Ectodermal cell (in vitro differentiated cells): ENCODE data around the gene MB21D2.

Source experiments
- H3K27ac ChIP-seq: 2 replicates; pipeline ENCODE4 v1.7.0; 2013; ENCODE audit warnings: mild to moderate bottlenecking, low read depth, low read length; ENCODE audit not compliant: insufficient read depth, poor library complexity, severe bottlenecking
- H3K27me3 ChIP-seq: 2 replicates; pipeline ENCODE4 v1.7.0; 2013; ENCODE audit warnings: mild to moderate bottlenecking, low read length; ENCODE audit not compliant: insufficient read depth, control insufficient read depth, poor library complexity, severe bottlenecking
- H3K36me3 ChIP-seq: one replicate; pipeline ENCODE4 v1.7.0; 2013; ENCODE audit warnings: low read length; ENCODE audit not compliant: control insufficient read depth, insufficient read depth
- H3K4me1 ChIP-seq: one replicate; pipeline ENCODE4 v1.7.0; 2013; ENCODE audit warnings: low read length; ENCODE audit not compliant: control insufficient read depth, insufficient read depth
- H3K4me3 ChIP-seq: 2 replicates; pipeline ENCODE4 v1.7.0; 2013; ENCODE audit warnings: low read depth, low read length, control low read depth; ENCODE audit not compliant: insufficient read depth
- H3K9me3 ChIP-seq: 2 replicates; pipeline ENCODE4 v1.7.0; 2013; ENCODE audit warnings: mild to moderate bottlenecking, low read length, moderate library complexity; ENCODE audit not compliant: control insufficient read depth
- WGBS, 2 experiments: methylation state at CpG; one replicate each; pipeline ENCODE4 v1.1.7; 2013; ENCODE audit warnings: missing lambda C conversion rate in 2 of 2; 5-methylcytosine and 5-hydroxymethylcytosine counted together

Gene MB21D2

DNA sequence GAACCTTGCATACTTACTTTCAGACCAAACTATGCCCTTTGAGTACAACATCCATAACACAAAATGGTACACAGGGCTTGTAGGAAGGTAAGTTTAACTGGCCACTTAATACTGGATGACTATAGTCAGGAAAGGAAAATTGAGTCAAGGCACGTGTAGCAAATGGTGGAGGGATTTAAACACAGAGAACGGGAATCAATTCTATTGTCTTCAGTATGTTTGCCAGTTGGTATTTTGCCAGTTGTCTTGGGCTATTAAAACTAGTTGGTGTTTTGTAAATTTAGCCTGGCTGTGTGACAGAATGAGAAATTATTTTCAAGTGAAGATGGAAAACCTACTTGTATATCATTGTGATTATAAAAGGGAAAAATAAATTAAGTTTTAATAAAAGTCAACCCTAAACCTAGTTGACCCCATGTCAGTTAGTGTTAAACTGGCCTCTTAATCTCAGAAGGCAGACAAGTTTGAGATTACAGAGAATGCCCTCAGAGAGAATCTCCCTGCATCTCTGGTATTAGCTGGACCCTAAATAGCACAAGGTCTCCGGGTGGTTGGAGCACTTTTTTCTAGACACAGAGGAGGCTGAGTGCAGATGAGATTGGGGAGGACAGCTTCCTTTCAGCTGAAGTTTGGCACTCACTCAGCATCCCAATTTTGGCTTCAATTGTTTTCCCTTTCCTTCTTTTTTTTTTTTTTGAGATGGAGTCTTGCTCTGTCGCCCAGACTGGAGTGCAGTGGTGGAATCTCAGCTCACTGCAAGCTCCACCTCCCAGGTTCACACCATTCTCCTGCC lies 91.2 kb downstream of the MB21D2 start:
- no peaks in the 10 kb centered on the region for H3K27me3 ChIP-seq
- H3K4me3 ChIP-seq: no peak overlapping the region
- H3K9me3 ChIP-seq: no peaks in the 10 kb centered on the region
- 91 to 94% methylated on average over 4 of the region's 4 CpGs for WGBS, 2 experiments
- no peaks in the 10 kb centered on the region for H3K36me3 ChIP-seq
- no peak overlapping the region for H3K27ac ChIP-seq
- no peaks in the 10 kb centered on the region for H3K4me1 ChIP-seq

DNA sequence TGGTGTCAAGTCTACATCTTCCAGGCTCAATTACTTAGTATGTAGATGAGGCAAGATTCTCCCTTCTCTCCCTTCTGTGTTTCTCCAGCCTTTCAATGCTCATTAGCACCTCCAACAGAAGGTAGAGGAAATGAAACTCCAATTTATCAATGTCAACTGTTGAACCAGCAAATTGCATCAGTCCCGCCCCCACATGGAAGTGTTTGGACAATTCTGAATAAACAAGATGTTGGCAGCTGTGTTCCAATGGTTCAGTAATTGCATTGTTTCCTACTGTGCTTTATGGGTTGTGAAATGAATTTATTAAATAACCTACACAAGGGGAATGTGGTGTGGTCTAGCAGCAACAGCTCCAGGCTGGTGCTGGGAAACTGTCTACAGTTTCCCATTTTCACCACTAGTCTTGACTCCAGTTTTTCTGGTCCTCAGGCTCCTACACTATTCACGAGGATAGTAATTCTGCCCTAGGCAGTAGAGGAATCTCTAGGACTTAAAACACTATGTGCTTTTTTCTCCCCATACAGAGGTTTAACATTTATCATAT lies 91.9 kb downstream of the MB21D2 start:
- Histone ChIP-seq H3K4me1 (no peaks in the 10 kb centered on the region), H3K27ac (no peak overlapping the region), H3K27me3 (no peaks in the 10 kb centered on the region), H3K9me3 (no peaks in the 10 kb centered on the region), H3K36me3 (no peaks in the 10 kb centered on the region), H3K4me3 (no peak overlapping the region)
- WGBS, 2 experiments: 86 to 96% methylated on average over 2 of the region's 2 CpGs

DNA sequence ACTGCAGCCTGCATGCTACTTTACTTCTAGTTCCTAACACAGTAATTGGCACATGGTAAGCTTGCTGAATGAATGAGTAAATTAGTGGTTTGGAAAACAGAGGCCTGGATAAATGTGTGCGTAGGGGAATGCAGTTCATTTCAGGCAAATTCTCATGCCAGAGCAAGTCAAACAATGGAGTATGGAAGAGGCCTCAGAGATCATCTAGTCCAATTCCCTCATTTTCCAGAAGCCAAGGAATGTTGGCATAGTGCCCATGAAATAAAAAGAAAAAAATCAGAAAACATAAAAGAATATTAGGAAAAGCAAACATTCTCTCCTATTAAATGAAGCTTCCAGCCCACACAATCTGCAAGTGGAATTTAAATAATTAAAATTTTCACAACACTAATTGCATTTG lies 92.4 kb downstream of the MB21D2 start:
- Histone ChIP-seq H3K27ac (no peak overlapping the region), H3K27me3 (no peaks in the 10 kb centered on the region), H3K36me3 (no peaks in the 10 kb centered on the region), H3K4me3 (no peak overlapping the region), H3K4me1 (no peaks in the 10 kb centered on the region), H3K9me3 (no peaks in the 10 kb centered on the region)
- 96 to 98% methylated on average over 1 of the region's 1 CpG for WGBS, 2 experiments

DNA sequence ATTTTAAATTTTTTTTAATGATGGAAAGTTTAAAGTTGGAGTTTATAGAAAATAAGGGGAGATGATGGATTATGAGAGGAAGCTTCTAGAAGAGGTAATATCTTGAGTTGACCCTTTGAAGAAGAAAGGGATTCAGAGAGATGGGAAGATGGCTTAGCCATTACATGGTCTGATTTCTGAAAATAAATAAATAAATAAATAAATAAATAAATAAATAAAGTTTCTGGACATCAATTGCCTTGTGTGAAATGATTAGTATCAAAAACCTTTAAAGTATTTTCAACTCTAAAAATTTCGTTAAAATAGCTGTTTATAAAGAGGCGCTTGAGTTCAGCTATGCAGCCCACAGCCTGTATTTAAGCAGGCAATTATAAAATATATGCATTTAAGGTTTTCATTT lies 93.3 kb downstream of the MB21D2 start:
- Histone ChIP-seq H3K9me3 (no peaks in the 10 kb centered on the region), H3K4me1 (no peaks in the 10 kb centered on the region), H3K27me3 (no peaks in the 10 kb centered on the region), H3K27ac (no peak overlapping the region), H3K4me3 (no peak overlapping the region), H3K36me3 (no peaks in the 10 kb centered on the region)
- 94 to 100% methylated on average over 2 of the region's 2 CpGs for WGBS, 2 experiments

DNA sequence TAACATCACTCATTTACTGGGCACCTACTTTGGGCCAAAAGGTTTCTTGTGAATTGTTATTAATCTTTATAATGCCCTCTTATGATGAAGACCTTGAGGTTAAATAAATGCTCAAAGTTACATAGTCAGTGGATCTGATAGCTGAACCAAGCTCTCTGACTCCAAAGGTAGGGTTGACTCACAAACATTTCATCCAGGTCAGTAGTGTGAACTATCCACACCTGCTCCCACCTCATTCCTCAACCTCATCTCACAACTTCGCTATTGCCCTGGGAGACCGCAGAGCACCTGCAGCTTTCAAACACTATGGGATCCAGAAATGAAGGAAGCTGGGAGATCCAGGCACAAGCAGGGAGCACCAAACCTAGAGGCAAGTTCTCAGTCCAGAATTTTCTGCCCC lies 96.5 kb downstream of the MB21D2 start:
- Histone ChIP-seq H3K4me1 (no peaks in the 10 kb centered on the region), H3K4me3 (no peak overlapping the region), H3K9me3 (no peaks in the 10 kb centered on the region), H3K27ac (no peak overlapping the region), H3K27me3 (no peaks in the 10 kb centered on the region), H3K36me3 (no peaks in the 10 kb centered on the region)
- 91 to 98% methylated on average over 2 of the region's 2 CpGs for WGBS, 2 experiments

DNA sequence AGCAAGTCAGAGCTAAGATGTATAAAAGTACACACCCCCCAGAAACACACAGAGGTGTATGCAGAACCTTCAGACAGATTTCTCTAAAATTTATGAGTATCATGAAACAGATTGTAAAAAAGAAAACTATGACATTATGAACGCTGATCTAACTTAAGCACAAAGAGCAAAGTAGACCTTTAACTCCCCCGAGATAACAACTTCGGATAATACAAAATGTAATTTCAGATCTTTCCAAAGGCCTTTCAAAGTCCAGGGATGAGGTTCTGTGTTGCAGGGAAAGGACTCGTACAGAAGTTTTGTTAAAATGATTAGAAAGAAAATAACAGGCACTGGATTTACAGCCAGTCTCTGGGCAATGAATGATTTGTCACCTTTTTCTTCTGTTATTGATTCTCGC lies 97.5 kb downstream of the MB21D2 start:
- WGBS, 2 experiments: 95 to 97% methylated on average over 5 of the region's 5 CpGs
- Histone ChIP-seq H3K27ac (no peak overlapping the region), H3K4me1 (no peaks in the 10 kb centered on the region), H3K4me3 (no peak overlapping the region), H3K9me3 (no peaks in the 10 kb centered on the region), H3K36me3 (no peaks in the 10 kb centered on the region), H3K27me3 (no peaks in the 10 kb centered on the region)

DNA sequence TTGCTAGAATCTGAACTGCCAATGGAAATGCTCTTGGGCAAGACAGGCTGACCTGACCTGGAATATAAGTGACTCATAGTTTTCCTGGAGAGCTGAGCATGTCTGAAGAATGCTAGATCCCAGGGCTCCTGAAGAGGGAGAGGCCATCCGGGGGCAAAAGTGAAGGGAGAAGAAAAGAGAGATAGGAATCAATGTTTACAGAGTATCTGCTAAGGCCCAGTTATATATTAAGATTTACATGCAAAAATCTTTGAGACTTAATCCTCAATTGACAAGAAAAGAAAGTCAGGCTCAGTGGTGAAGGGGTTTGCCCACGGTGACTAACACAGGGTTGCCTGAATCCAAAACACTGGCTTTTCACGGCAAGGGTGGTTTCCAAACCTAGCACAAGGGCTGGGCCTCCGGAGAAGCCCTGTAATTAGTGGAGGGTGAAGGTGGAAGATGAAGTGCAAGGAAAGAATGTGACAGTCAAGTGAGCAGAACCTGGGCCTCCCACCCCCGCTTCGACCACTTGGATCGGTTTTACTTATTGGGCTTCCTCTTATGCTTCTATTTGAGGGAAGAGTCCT lies 98.6 kb downstream of the MB21D2 start:
- Histone ChIP-seq H3K27ac (no peak overlapping the region), H3K4me1 (no peaks in the 10 kb centered on the region), H3K36me3 (no peaks in the 10 kb centered on the region), H3K9me3 (no peaks in the 10 kb centered on the region), H3K4me3 (no peak overlapping the region), H3K27me3 (no peaks in the 10 kb centered on the region)
- WGBS, 2 experiments: 79 to 80% methylated on average over 7 of the region's 7 CpGs

DNA sequence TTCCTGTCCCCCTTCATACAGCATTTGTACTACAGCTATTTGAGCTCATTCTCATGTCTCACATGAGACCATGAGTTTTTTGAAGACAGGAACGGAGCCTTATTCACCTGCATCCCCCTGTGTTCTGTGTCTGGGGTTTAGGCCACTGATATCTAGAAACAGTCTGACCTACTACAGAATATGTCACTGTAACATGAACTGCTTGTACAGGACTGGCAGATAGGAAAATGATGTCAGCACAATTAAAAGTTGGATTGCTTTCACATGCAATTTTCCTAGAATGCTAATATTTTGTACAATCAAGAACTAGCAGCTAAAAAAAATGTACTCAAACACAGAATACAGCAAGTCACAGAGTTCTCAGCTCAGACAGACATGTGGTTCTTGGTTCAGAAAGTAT lies 99.5 kb downstream of the MB21D2 start:
- Histone ChIP-seq H3K9me3 (no peaks in the 10 kb centered on the region), H3K27ac (no peak overlapping the region)

DNA sequence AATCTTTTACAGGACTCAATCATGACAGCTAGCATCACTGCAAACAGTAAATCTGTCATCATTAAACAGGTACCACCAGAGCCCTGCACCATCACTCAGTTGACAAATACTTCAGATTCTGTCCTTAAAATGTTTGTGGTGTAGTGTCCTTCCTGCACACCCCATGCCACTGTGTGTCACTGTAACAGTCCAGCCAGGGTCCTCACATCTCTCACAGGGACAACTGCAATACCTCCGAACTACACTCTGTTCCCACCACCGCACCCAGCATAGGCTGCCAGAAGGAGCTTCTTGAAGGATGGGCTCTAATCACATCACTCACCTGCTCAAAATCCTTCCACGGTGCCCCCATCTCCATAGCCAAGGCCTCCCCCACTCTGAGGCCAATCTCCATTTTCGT lies 100.2 kb downstream of the MB21D2 start:
- H3K9me3 ChIP-seq: no peaks in the 10 kb centered on the region
- H3K4me3 ChIP-seq: no peak overlapping the region
- no peaks in the 10 kb centered on the region for H3K4me1 ChIP-seq
- no peaks in the 10 kb centered on the region for H3K36me3 ChIP-seq
- no peaks in the 10 kb centered on the region for H3K27me3 ChIP-seq
- no peak overlapping the region for H3K27ac ChIP-seq
- WGBS, 2 experiments: 85 to 86% methylated on average over 4 of the region's 4 CpGs

More for the DNA sequence above, 99.5 kb downstream of the MB21D2 start:
- H3K4me1 ChIP-seq: no peaks in the 10 kb centered on the region
- H3K4me3 ChIP-seq: no peak overlapping the region
- H3K27me3 ChIP-seq: no peaks in the 10 kb centered on the region
- H3K36me3 ChIP-seq: no peaks in the 10 kb centered on the region
- 86 to 92% methylated on average over 1 of the region's 1 CpG for WGBS, 2 experiments

DNA sequence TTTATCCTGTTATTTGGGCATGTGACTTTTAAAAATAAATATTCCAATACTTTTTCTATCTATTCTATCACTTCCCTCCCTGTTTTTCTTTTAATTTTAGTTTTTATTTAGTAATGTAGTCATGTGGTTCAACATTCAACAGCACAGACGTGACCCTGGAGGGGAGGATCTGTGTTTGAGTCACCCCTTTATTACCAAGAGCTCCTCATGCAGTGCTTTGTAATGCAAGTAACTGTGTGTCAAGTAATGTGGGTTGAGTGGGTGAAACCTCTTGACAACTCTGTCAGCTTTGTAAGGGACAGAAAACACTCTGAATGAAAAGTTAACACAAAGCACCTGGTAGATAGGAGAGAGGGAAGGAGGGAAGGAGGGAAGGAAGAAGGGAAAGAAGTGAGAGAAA lies 100.6 kb downstream of the MB21D2 start:
- Histone ChIP-seq H3K9me3 (no peaks in the 10 kb centered on the region), H3K27ac (no peak overlapping the region), H3K36me3 (no peaks in the 10 kb centered on the region), H3K4me1 (no peaks in the 10 kb centered on the region), H3K4me3 (no peak overlapping the region), H3K27me3 (no peaks in the 10 kb centered on the region)
- WGBS, 2 experiments: 60 to 63% methylated on average over 1 of the region's 1 CpG
